ENCODE measurements around the gene HOXB8.

Gene HOXB8

DNA sequence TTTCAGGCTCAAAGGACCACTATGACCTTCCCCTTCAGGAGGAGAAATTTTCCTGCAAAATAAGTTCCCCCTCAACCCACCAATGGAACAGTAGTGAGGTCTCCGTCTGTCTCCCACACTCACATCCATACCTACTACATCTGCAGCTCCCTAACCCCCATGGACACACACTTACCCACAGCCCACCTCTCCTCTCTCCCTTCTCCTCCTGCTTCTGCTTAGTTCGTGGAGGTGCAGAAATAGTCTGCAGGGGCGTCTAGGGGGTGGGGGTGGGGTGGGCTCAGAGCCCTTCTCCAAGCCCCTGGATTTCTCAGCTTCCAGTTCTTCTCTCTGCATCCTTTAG lies 45.9 kb downstream of the HOXB8 start:
- TF ChIP-seq, protein P1, sequence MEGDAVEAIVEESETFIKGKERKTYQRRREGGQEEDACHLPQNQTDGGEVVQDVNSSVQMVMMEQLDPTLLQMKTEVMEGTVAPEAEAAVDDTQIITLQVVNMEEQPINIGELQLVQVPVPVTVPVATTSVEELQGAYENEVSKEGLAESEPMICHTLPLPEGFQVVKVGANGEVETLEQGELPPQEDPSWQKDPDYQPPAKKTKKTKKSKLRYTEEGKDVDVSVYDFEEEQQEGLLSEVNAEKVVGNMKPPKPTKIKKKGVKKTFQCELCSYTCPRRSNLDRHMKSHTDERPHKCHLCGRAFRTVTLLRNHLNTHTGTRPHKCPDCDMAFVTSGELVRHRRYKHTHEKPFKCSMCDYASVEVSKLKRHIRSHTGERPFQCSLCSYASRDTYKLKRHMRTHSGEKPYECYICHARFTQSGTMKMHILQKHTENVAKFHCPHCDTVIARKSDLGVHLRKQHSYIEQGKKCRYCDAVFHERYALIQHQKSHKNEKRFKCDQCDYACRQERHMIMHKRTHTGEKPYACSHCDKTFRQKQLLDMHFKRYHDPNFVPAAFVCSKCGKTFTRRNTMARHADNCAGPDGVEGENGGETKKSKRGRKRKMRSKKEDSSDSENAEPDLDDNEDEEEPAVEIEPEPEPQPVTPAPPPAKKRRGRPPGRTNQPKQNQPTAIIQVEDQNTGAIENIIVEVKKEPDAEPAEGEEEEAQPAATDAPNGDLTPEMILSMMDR (IDR thresholded peaks at IDR 0.05; ENCODE audit: borderline replicate concordance, control extremely low read depth, extremely low read depth, insufficient read depth, missing control alignments) = no peak
- in situ Hi-C loops (cut with MboI; ENCODE audit: low sequenced_read_pairs, unreplicated experiment) = no loop called here
- no peak for DNase-seq (ENCODE audit: low spot score)

DNA sequence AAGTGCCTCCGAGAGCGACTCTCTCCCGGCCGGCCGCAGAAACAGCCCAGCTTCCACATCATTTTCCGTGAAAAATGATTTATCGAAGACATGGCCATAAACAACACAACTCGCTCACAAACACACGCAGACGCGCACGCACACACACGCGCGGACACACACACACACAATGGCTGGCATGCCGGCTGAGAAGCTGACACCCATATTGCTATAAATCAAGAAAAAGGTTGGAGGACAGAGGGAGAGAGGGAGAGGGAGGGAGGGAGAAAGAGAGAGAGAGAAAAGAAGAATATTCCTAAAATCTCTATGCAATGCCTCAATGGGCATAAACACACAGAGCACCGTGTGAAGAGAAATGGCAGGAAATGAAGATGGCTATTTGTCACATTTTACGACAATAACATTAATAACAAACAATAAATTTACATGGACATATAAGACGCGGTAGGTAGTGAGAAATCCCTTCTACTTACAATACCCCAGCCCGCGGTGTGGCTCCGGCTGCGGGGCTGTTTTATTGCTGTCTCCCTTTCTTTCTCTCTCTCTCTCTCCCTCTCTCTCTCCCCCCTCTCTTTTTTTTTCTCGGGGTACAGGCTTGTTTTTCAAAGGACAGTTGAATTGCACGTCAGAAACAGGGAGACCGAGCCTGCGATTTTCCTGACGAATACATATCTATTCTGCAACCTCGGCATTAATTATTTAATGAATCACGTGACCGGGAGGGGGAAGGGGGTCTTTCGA lies 46.4 kb downstream of the HOXB8 start:
- no peak for DNase-seq (ENCODE audit: low spot score)
- in situ Hi-C loops (cut with MboI; ENCODE audit: low sequenced_read_pairs, unreplicated experiment) = no loop called here
- TF ChIP-seq, protein P1 (IDR thresholded peaks at IDR 0.05; ENCODE audit: borderline replicate concordance, control extremely low read depth, extremely low read depth, insufficient read depth, missing control alignments) = no peak

DNA sequence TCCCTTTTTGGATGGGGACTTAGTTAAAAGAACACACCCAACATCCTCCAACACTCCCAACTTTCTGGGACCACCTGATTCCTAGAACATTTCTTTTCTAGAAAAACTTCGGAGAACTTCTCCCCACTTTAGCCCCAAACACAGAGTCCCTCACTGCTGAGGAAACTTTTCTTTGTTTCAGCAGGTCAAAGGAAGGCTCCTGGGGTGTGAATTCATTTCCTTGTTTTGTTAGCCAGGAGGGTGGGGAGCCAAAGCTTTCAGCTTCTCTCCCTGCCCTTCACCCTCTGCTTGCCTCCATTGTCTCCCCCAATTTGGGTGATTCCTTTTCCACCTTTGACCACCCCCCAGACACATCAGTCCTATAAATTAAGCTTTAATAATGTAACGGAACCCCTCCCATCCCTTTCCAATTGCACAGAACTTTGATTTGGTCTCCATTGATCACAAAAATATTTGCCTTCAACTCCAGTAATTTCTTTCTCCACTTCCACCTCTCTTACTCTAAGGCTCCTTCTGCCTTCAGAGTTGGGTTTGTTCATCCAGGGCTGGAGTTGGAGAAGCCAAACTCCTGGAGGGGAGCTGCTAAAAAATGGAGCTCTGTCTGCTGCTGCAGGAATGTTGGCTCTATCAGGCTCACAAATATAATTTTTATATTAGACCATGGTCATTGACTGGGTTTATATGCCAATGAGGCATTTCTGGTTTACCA lies 47.3 kb downstream of the HOXB8 start:
- in situ Hi-C loops (cut with MboI; ENCODE audit: low sequenced_read_pairs, unreplicated experiment) = no loop called here
- no peak for DNase-seq (ENCODE audit: low spot score)
- TF ChIP-seq, protein P1 (IDR thresholded peaks at IDR 0.05; ENCODE audit: borderline replicate concordance, control extremely low read depth, extremely low read depth, insufficient read depth, missing control alignments) = no peak

DNA sequence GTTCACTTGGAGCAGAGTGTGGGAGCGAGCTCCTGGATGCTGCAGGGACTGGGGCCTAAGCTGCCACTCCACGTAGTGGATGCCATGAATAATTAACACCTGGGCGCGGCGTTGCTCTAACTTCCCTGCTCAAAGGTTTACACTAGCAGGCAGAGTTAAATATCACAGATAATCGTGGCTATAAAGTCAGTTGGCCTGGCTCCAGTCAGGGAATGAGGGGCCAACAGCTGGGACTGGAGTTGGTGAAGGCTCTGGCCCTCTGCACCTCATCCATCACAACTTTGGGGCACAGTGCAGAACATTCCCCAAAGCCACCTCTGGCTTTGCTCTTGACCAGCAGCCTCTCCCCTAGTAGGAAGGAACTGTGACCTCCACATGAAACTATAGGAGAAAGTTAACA lies 47.9 kb downstream of the HOXB8 start:
- TF ChIP-seq, protein P1 (IDR thresholded peaks at IDR 0.05; ENCODE audit: borderline replicate concordance, control extremely low read depth, extremely low read depth, insufficient read depth, missing control alignments) = no peak
- in situ Hi-C loops (cut with MboI; ENCODE audit: low sequenced_read_pairs, unreplicated experiment) = no loop called here
- no peak for DNase-seq (ENCODE audit: low spot score)

DNA sequence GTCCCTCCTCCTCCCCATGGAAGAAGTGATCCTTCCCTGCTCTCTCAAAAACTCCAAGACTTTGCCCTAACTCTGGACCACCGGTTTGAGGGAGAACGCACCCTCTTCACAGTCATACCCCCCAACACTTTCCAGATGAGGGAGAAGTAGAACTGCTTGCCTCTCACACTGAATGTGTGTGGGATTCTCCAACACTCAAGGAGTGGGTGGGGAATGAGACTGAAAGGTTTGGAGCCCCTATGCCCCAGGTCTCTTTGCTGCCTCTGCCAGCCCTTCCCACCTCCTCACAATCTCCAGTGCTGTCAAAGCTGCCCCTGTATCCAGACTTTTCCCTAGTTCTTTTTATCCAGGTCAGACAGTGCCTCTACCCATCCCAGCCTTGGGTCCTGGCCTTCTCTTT lies 48.4 kb downstream of the HOXB8 start:
- DNase-seq (ENCODE audit: low spot score) = no peak
- TF ChIP-seq, protein P1 (IDR thresholded peaks at IDR 0.05; ENCODE audit: borderline replicate concordance, control extremely low read depth, extremely low read depth, insufficient read depth, missing control alignments) = no peak
- in situ Hi-C loops (cut with MboI; ENCODE audit: low sequenced_read_pairs, unreplicated experiment) = no loop called here

DNA sequence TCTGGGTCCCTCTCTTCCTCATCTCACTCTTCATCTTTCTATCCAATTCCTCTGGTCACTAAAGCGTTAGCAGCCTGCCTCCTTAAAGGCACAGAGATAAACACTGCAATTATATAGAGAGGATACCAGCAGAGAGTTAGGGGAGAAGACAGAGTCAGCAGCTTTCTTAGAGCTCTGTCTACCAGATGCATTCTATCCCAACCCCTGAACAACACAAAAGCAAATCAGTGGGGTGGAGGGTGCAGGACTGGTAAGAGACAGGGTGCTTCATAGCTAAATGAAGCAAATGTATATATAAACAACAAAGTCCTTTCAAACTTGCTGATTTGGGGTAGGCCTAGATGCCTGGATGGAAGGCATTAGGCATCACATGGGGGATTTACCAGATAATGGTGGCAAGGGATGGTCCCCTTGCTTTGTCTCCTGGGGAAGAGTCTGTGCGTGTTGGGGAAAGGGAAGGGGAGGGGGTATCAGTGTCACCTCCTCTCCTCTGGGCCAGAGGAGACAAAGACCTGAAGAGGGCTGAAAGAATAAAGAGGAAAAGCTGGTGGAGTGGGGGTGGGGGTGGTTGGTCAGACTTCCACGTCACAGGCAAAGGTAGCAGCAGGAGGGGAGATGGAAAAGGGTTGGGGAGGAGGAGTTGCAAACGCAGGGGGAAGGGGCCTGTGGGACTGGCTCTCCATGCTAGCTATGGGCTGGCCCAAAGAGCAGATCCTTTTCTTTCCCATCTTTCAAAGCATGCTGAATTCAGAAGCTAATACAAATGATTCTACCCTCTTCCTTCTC lies 49.0 kb downstream of the HOXB8 start:
- DNase-seq (ENCODE audit: low spot score) = no peak
- TF ChIP-seq, protein P1 (IDR thresholded peaks at IDR 0.05; ENCODE audit: borderline replicate concordance, control extremely low read depth, extremely low read depth, insufficient read depth, missing control alignments) = no peak
- in situ Hi-C loops (cut with MboI; ENCODE audit: low sequenced_read_pairs, unreplicated experiment) = no loop called here

All from GM13976 (cell line).